A673 (cell line): ENCODE data around the gene TAF10. TPM values are rescaled to one million over a fixed set of nuclear protein-coding genes. Genes with fewer than 3 reads are reported as not detected.

ENCODE experiments used
- BruUV-seq: library from RNA; stranded (reverse); fragments of 400-500 nt; replicated peaks from 2 replicates; lab custom pipeline; 2021; lab: Mats Ljungman, UMichigan
- CTCF ChIA-PET: fragments of 300-600 bp; sonication (Branson Sonifier 250); formaldehyde crosslinking; loops from one replicate; lab custom pipeline; 2022; ENCODE audit warnings: antibody characterized with exemption; lab: Charles Lee
- POLR2A ChIA-PET: fragments of 300-600 bp; sonication (Branson Sonifier 250); formaldehyde crosslinking; loops from one replicate; lab custom pipeline; 2022; ENCODE audit warnings: antibody characterized with exemption; ENCODE audit not compliant: low non-redundant PET; lab: Charles Lee
- DNase-seq: peaks from one replicate; pipeline ENCODE4 v3.0.0-alpha.2; 2015; ENCODE audit warnings: low spot score
- H3K27ac ChIP-seq: fragments of 200-600 bp; sonication (generic); 2 replicates; pipeline ENCODE4 v1.5.1; 2016; ENCODE audit warnings: mixed run types, low read depth, mild to moderate bottlenecking, mixed read lengths, antibody characterized with exemption, low read length; ENCODE audit not compliant: poor library complexity, severe bottlenecking
- H3K27me3 ChIP-seq: fragments of 200-600 bp; sonication (generic); replicated peaks from 2 replicates; pipeline ENCODE4 v1.6.1; 2017; ENCODE audit warnings: mixed run types, low read depth, mild to moderate bottlenecking, mixed read lengths, antibody characterized with exemption, low read length; ENCODE audit not compliant: insufficient read depth, poor library complexity
- H3K36me3 ChIP-seq: fragments of 200-600 bp; sonication (generic); 2 replicates; pipeline ENCODE4 v1.6.1; 2016; ENCODE audit warnings: mixed run types, mild to moderate bottlenecking, mixed read lengths, antibody characterized with exemption, low read length; ENCODE audit not compliant: insufficient read depth, poor library complexity, severe bottlenecking
- H3K4me1 ChIP-seq: fragments of 200-600 bp; sonication (generic); 2 replicates; pipeline ENCODE4 v1.6.1; 2017; ENCODE audit warnings: mixed run types, mild to moderate bottlenecking, mixed read lengths, antibody characterized with exemption, low read length; ENCODE audit not compliant: insufficient read depth, poor library complexity, severe bottlenecking
- H3K4me3 ChIP-seq: fragments of 200-600 bp; sonication (generic); 2 replicates; pipeline ENCODE4 v1.5.1; 2016; ENCODE audit warnings: low read depth, mixed run types, mild to moderate bottlenecking, mixed read lengths, low read length; ENCODE audit not compliant: poor library complexity, severe bottlenecking
- H3K9me3 ChIP-seq: fragments of 200-600 bp; sonication (generic); 2 replicates; pipeline ENCODE4 v1.6.1; 2016; ENCODE audit warnings: mixed run types, low read depth, mild to moderate bottlenecking, mixed read lengths, antibody characterized with exemption, low read length; ENCODE audit not compliant: poor library complexity, severe bottlenecking
- EZH2 ChIP-seq: fragments of 200-600 bp; sonication (generic); IDR thresholded peaks from 2 replicates; pipeline ENCODE4 v1.6.1; 2017; ENCODE audit warnings: borderline replicate concordance, low read depth, mild to moderate bottlenecking, mixed read lengths, antibody characterized with exemption, low read length; ENCODE audit not compliant: poor library complexity, severe bottlenecking
- intact Hi-C: fragments of 100-400 bp; cut with micrococcal nuclease; formaldehyde crosslinking; loops from one replicate; pipeline ENCODE4 v1.10.0; 2022; ENCODE audit not compliant: unreplicated experiment
- total RNA-seq: library from RNA; stranded (reverse); gene quantifications from 2 replicates; pipeline ENCODE4 v1.2.3, GENCODE V29; 2021
- TF ChIP-seq, protein P1 (sequence below): fragments of 300-800, 200-600 bp; sonication (generic); conservative IDR thresholded peaks from 2 replicates; pipeline ENCODE4 v1.5.1; 2017; ENCODE audit warnings: low read depth, mild to moderate bottlenecking, antibody characterized with exemption, low read length, moderate library complexity, mixed read lengths

Gene TAF10
- total RNA-seq, 1 experiment from 2014 or later = 112 TPM

DNA sequence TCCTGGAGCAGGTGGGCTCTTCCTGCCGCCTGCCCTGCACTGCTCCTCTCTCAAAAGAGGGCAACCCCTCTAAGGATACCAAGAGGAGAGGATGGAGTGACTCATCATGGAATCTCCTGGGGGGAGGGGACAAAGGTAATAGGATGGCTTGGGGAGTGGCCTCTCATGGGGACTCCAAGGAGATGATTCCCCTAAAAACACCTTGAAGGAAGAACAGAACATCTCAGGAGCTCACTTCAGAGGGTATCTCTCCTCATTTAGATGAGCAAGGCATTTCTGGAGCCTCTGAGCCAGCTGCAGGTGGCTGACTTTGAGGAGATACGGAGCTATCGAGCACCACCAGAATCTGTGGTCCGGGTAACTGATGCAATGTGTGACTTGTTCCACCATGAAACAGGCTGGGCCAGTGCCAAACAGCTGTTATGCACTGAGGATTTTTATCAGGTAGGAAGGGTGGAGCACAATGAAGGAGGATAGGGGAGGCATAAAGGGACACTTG lies 48.8 kb downstream of the TAF10 start:
- Histone ChIP-seq H3K9me3 (no peaks in the 10 kb centered on the region), H3K36me3 (no peaks in the 10 kb centered on the region), H3K4me1 (peaks cover 3% of the 10 kb centered on the region), H3K27ac (no peak overlapping the region), H3K27me3 (no peaks in the 10 kb centered on the region), H3K4me3 (no peak overlapping the region)
- no TSS peak for BruUV-seq
- no peak for TF ChIP-seq EZH2
- TF ChIP-seq, protein P1, sequence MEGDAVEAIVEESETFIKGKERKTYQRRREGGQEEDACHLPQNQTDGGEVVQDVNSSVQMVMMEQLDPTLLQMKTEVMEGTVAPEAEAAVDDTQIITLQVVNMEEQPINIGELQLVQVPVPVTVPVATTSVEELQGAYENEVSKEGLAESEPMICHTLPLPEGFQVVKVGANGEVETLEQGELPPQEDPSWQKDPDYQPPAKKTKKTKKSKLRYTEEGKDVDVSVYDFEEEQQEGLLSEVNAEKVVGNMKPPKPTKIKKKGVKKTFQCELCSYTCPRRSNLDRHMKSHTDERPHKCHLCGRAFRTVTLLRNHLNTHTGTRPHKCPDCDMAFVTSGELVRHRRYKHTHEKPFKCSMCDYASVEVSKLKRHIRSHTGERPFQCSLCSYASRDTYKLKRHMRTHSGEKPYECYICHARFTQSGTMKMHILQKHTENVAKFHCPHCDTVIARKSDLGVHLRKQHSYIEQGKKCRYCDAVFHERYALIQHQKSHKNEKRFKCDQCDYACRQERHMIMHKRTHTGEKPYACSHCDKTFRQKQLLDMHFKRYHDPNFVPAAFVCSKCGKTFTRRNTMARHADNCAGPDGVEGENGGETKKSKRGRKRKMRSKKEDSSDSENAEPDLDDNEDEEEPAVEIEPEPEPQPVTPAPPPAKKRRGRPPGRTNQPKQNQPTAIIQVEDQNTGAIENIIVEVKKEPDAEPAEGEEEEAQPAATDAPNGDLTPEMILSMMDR = no peak
- ChIA-PET CTCF (no interaction called here), POLR2A (no interaction called here)
- intact Hi-C loops = no loop called here
- no peak for DNase-seq

DNA sequence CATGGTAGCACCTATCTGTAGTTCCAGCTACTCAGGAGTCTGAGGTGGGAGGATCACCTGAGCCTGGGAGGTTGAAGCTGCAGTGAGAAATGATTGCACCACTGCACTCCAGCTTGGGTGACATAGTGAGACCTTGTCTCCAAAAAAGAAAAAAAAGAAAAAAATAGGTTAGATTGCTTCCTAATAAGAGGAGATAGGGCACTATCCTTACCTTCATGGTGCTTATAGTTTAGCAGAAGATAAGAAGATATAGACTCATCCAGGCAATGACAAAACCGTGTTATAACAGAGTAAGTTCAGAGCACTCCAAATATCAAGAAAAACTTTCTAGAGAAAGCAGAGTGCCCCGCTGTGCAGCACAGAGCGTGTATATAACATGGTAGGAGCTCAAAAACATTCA lies 50.7 kb downstream of the TAF10 start:
- CTCF ChIA-PET = no interaction called here
- Histone ChIP-seq H3K27ac (no peak overlapping the region), H3K36me3 (no peaks in the 10 kb centered on the region), H3K27me3 (no peaks in the 10 kb centered on the region), H3K9me3 (no peaks in the 10 kb centered on the region), H3K4me1 (no peaks in the 10 kb centered on the region), H3K4me3 (no peak overlapping the region)
- POLR2A ChIA-PET = no interaction called here
- TF ChIP-seq, protein P1 = no peak
- TF ChIP-seq EZH2 = no peak
- DNase-seq = no peak
- BruUV-seq = no TSS peak
- intact Hi-C loops = no loop called here

Other genes with a start within 250 kb of the TAF10 start
- gene SMPD1, start 221.7 kb downstream of the TAF10 start, total RNA-seq = 126 and 176 TPM in 2 replicates
- 81.1 and 83.8 TPM in 2 replicates for gene APBB1, start 193.1 kb downstream of the TAF10 start, total RNA-seq
- 4.4 and 4.5 TPM in 2 replicates for gene HPX, start 171.2 kb downstream of the TAF10 start, total RNA-seq
- gene TRIM3, start 138.3 kb downstream of the TAF10 start, total RNA-seq = 34.2 and 37.1 TPM in 2 replicates
- gene ARFIP2, start 130.9 kb downstream of the TAF10 start, total RNA-seq = 57.7 and 65.0 TPM in 2 replicates
- 30.7 and 40.3 TPM in 2 replicates for gene TIMM10B, start 130.7 kb downstream of the TAF10 start, total RNA-seq
- 20.1 and 20.6 TPM in 2 replicates for gene DNHD1, start 114.9 kb downstream of the TAF10 start, total RNA-seq
- 19.1 and 21.6 TPM in 2 replicates for gene RRP8, start 8.6 kb downstream of the TAF10 start, total RNA-seq
- 85.2 and 86.5 TPM in 2 replicates for gene ILK, start 8.4 kb downstream of the TAF10 start, total RNA-seq
- 42.2 and 53.0 TPM in 2 replicates for gene TPP1, start 7.2 kb upstream of the TAF10 start, total RNA-seq
- 17.6 and 20.1 TPM in 2 replicates for gene DCHS1, start 43.6 kb upstream of the TAF10 start, total RNA-seq
- gene MRPL17, start 71.1 kb upstream of the TAF10 start, total RNA-seq = 82.5 and 98.5 TPM in 2 replicates
- not detected in 2 replicates for gene OR2AG2, start 159.8 kb upstream of the TAF10 start, total RNA-seq
- gene OR2AG1, start 170.8 kb upstream of the TAF10 start, total RNA-seq = not detected in 2 replicates
- not detected in 2 replicates for gene OR6A2, start 187.5 kb upstream of the TAF10 start, total RNA-seq
- gene OR10A5, start 233.5 kb upstream of the TAF10 start, total RNA-seq = not detected in 2 replicates